HFF-Myc (cell line): ENCODE results near the gene TMEM106B.

Experiments used
- DNase-seq: peaks from one replicate; pipeline ENCODE4 v3.0.0-alpha.2; 2011; ENCODE audit warnings: low read depth; ENCODE audit errors: extremely low read depth
- H3K4me3 ChIP-seq: replicated peaks from 2 replicates; pipeline ENCODE4 v1.5.1; 2011; ENCODE audit warnings: low read depth, mild to moderate bottlenecking, control low read depth, low read length
- CTCF ChIP-seq: IDR thresholded peaks from 2 replicates; pipeline ENCODE4 v1.5.1; 2012; ENCODE audit warnings: mild to moderate bottlenecking, low read depth, low read length, control low read depth; ENCODE audit errors: missing control alignments

TMEM106B gene

GRCh38 chr7:12239806-12240205 is 28.7 kb downstream of the TMEM106B start:
- H3K4me3 ChIP-seq = no peak overlapping the region
- no peak for TF ChIP-seq CTCF
- DNase-seq = no peak

DNA sequence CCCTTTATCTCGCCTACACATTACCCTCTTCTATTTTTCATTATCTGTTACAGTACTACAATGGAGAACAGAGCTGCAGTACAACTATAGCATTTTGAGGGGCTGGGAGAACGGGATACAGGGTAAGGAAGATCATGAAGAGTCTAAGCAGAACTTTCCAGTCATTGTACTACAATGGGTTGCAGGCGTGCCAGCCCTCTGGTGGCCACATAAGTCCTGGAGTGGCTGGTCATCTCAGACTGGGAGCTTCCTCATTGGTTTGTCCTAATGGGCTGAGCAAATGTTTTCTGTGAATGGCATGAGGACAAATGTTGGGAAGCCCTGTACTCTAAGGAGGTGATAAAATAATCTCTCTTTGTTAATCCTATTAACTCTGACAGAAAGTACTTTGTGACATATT is 33.0 kb downstream of the TMEM106B start:
- DNase-seq = no peak
- no peak overlapping the region for H3K4me3 ChIP-seq
- TF ChIP-seq CTCF = peak; percentile 57

DNA sequence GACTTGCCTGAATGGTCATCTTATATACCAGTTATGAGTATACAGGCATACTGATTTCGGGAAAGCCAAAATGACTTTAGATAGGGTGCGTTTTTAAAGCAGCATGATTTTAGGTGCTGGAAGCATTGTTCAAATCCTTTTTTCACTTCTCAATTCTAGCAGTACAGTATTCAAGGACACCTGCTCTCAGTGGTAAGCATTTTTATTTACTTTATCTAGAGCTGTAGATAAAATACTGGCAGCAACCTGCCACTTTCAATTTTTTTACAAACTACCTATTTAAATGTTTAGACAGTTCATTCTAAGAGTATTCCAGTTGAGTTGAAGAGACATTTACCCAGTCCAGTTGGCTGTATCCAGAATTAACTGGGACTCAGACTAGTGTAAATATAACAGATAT is 33.6 kb downstream of the TMEM106B start:
- no peak for TF ChIP-seq CTCF
- no peak for DNase-seq
- H3K4me3 ChIP-seq = no peak overlapping the region

GRCh38 chr7:12249706-12250105 is 38.6 kb downstream of the TMEM106B start:
- no peak overlapping the region for H3K4me3 ChIP-seq
- TF ChIP-seq CTCF = no peak
- no peak for DNase-seq

- TF ChIP-seq CTCF = no peak
- H3K4me3 ChIP-seq = no peak overlapping the region
- DNase-seq = no peak
These were observed 39.1 kb downstream of the TMEM106B start for GRCh38 chr7:12250232-12250631.

DNA sequence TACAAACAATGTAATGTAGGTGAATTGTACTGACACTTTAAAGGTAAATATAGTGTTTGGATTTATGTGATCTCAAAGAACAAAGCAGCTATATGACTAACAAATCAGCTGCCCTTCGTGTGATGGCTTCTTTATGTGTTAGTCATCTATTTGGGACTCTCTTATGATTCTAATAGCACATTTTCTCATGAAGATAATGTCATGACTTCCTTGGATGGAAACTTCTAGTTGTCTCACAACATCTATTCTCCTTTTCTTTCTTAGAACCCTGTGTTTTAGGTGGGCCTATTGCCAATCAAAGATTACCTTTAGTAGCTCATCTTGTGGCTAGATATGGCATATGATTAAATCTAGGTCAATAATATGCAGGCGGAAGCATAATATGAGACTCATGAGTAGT is 45.0 kb downstream of the TMEM106B start:
- no peak overlapping the region for H3K4me3 ChIP-seq
- no peak for TF ChIP-seq CTCF
- no peak for DNase-seq

DNA sequence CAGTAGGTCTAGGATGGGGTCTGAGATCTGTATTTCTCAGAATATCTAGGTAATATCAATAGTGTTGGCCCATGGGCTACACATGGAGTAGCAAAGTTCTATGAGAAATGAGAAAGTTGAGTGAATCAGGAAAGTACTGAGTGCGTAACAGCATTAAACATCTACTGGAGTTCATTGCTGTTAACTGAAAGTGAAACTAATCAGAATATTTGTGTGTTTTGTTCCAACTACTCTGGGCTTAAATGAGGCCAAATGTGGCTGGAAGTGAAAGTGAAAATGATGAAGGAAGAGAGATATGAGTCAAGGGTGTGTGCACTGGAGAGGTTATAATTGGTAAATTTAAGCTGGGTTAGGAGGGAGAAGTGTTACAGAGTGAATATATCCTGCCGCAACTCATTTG is 46.5 kb downstream of the TMEM106B start:
- no peak overlapping the region for H3K4me3 ChIP-seq
- no peak for TF ChIP-seq CTCF
- DNase-seq = no peak
